HepG2 (cell line): Measurements from ENCODE around the gene KIRREL3. TPM values are rescaled to one million over a fixed set of nuclear protein-coding genes. Genes with fewer than 3 reads are reported as not detected.

ENCODE experiments used
- ATAC-seq: fragments of 200-7000 bp; cut with Tn5 transposase; 3 replicates; pipeline ENCODE4 v1.9.1; 2020; ENCODE audit warnings: mild to moderate bottlenecking, moderate library complexity
- BruUV-seq: library from RNA; stranded (reverse); fragments of 400-500 nt; replicated peaks from 2 replicates; lab custom pipeline; 2021; lab: Mats Ljungman, UMichigan
- CTCF ChIA-PET: fragments of 300-600 bp; formaldehyde crosslinking; extraction: SDS; loops from one replicate; lab custom pipeline; 2021; ENCODE audit warnings: low total read pairs, inconsistent platforms, low intra/inter-chr PET ratio; lab: Yijun Ruan, JAX
- POLR2A ChIA-PET: fragments of 350-600 bp; sonication (Branson Sonifier 250); formaldehyde crosslinking; loops from one replicate; lab custom pipeline; 2020; ENCODE audit warnings: antibody characterized with exemption, inconsistent platforms; lab: Yijun Ruan, JAX
- DNase-seq: peaks from one replicate; pipeline ENCODE4 v3.0.0-alpha.2; 2015; ENCODE audit warnings: low spot score
- FAIRE-seq: peaks from 3 replicates; lab custom pipeline; 2011; peaks lifted over from hg19 to GRCh38; lab: Jason Lieb, UNC
- H2AFZ ChIP-seq: one replicate; pipeline ENCODE4 v1.6.1; 2011; ENCODE audit warnings: low read length, inconsistent platforms
- H3K27ac ChIP-seq: fragments of 300-600 bp; 3 replicates; pipeline ENCODE4 v1.8.0; 2011; ENCODE audit warnings: mixed run types, mild to moderate bottlenecking, mixed read lengths, low read length, inconsistent platforms; ENCODE audit not compliant: insufficient read depth; ENCODE audit errors: extremely low read length
- H3K27me3 ChIP-seq, 2 experiments: fragments of 200-600 bp in 1 of 2; 2 replicates in 1 of 2; 3 replicates in 1 of 2; pipeline versions ENCODE4 v1.6.0 to v1.8.0; 2011; ENCODE audit warnings: low read length in 2 of 2, mild to moderate bottlenecking in 2 of 2, moderate library complexity in 2 of 2, inconsistent platforms in 1 of 2; ENCODE audit not compliant: insufficient read depth in 2 of 2, control insufficient read depth in 1 of 2
- H3K36me3 ChIP-seq, 2 experiments: fragments of 200-600 bp in 1 of 2; replicated peaks in 1 of 2; 2 replicates in 1 of 2; 3 replicates in 1 of 2; pipeline versions ENCODE4 v1.5.1 to v1.8.0; 2011; ENCODE audit warnings: low read length in 2 of 2, inconsistent platforms in 1 of 2; ENCODE audit not compliant: insufficient read depth in 2 of 2, control insufficient read depth in 1 of 2
- H3K4me1 ChIP-seq: 2 replicates; pipeline ENCODE4 v1.5.1; 2012; ENCODE audit warnings: low read length, inconsistent platforms; ENCODE audit not compliant: insufficient read depth
- H3K4me2 ChIP-seq: 2 replicates; pipeline ENCODE4 v1.6.0; 2011; ENCODE audit warnings: low read depth, low read length, inconsistent platforms
- H3K4me3 ChIP-seq, 3 experiments: fragments of 200-600 bp in 1 of 3; sonication (generic), shearing (Covaris generic) in 1 of 3; replicated peaks in 1 of 3; 2 replicates each; pipeline ENCODE4 v1.5.1; 2011 to 2016; ENCODE audit warnings: low read length in 3 of 3, inconsistent platforms in 2 of 3, low read depth in 2 of 3, mild to moderate bottlenecking in 2 of 3, control low read depth in 1 of 3, mixed read lengths in 1 of 3; ENCODE audit not compliant: insufficient read depth in 1 of 3
- H3K79me2 ChIP-seq: one replicate; pipeline ENCODE4 v1.6.1; 2011; ENCODE audit warnings: low read length, inconsistent platforms; ENCODE audit not compliant: insufficient read depth
- H3K9ac ChIP-seq: 2 replicates; pipeline ENCODE4 v1.6.0; 2011; ENCODE audit warnings: mild to moderate bottlenecking, low read depth, low read length, inconsistent platforms; ENCODE audit not compliant: insufficient read depth
- H3K9me3 ChIP-seq: 2 replicates; pipeline ENCODE4 v1.5.1; 2012; ENCODE audit warnings: mild to moderate bottlenecking, low read length
- H4K20me1 ChIP-seq: 2 replicates; pipeline ENCODE4 v1.6.0; 2011; ENCODE audit warnings: inconsistent platforms, mild to moderate bottlenecking, low read length, moderate library complexity; ENCODE audit not compliant: insufficient read depth
- ARID2 ChIP-seq: sonication (generic); formaldehyde crosslinking; IDR thresholded peaks from 2 replicates; pipeline ENCODE4 v1.8.1; 2022; ENCODE audit warnings: mild to moderate bottlenecking, missing genetic modification reagents, borderline replicate concordance
- CSRNP1 ChIP-seq: sonication (generic); formaldehyde crosslinking; IDR thresholded peaks from 2 replicates; pipeline ENCODE4 v1.8.1; 2023; ENCODE audit warnings: mild to moderate bottlenecking, missing genetic modification reagents
- GMEB2 ChIP-seq: IDR thresholded peaks from 2 replicates; pipeline ENCODE4 v1.6.1; 2016; ENCODE audit warnings: missing biosample characterization, missing genetic modification reagents, low read depth
- JUND ChIP-seq: sonication (generic); formaldehyde crosslinking; IDR thresholded peaks from 2 replicates; pipeline ENCODE4 v1.8.0; 2022; ENCODE audit warnings: mild to moderate bottlenecking, missing genetic modification reagents
- MTF2 ChIP-seq: sonication (generic); formaldehyde crosslinking; IDR thresholded peaks from 2 replicates; pipeline ENCODE4 v1.5.0; 2020; ENCODE audit warnings: missing genetic modification reagents, borderline replicate concordance
- SIN3B ChIP-seq: fragments of 150-350 bp; IDR thresholded peaks from 2 replicates; pipeline ENCODE4 v1.6.1; 2014; ENCODE audit warnings: low read length
- SNAPC2 ChIP-seq: sonication (generic); formaldehyde crosslinking; IDR thresholded peaks from 2 replicates; pipeline ENCODE4 v1.8.1; 2022; ENCODE audit warnings: mild to moderate bottlenecking, missing genetic modification reagents
- ZFAT ChIP-seq: sonication (generic); formaldehyde crosslinking; conservative IDR thresholded peaks from 2 replicates; pipeline ENCODE4 v1.8.1; 2023; ENCODE audit warnings: missing genetic modification reagents, inconsistent platforms
- ZHX2 ChIP-seq, 2 experiments: sonication (generic) in 1 of 2; formaldehyde crosslinking in 1 of 2; IDR thresholded peaks; 2 replicates each; pipeline versions ENCODE4 v1.6.1 to v1.9.0; 2014 to 2022; ENCODE audit warnings: antibody characterized with exemption in 1 of 2, borderline replicate concordance in 1 of 2, inconsistent platforms in 1 of 2, low read depth in 1 of 2, missing genetic modification reagents in 1 of 2
- ZNF44 ChIP-seq: sonication (generic); formaldehyde crosslinking; IDR thresholded peaks from 2 replicates; pipeline ENCODE4 v1.5.1; 2020; ENCODE audit warnings: mild to moderate bottlenecking, missing genetic modification reagents
- ZNF574 ChIP-seq: sonication (generic); formaldehyde crosslinking; IDR thresholded peaks from 2 replicates; pipeline ENCODE4 v1.4.0; 2020; ENCODE audit warnings: missing genetic modification reagents
- WGBS: methylation state at CpG from one replicate; pipeline ENCODE4 v1.1.6; 2017; ENCODE audit warnings: low lambda C conversion rate; 5-methylcytosine and 5-hydroxymethylcytosine counted together
- in situ Hi-C: cut with HindIII; loops from 2 replicates; pipeline ENCODE4 v1.10.0; 2017; ENCODE audit warnings: low pct_unique_long_range_greater_than_20kb; ENCODE audit not compliant: extremely low pct_ligation_motif_present
- intact Hi-C: fragments of 100-400 bp; cut with micrococcal nuclease; formaldehyde crosslinking; loops from one replicate; pipeline ENCODE4 v1.10.0; 2022; ENCODE audit not compliant: unreplicated experiment
- polyA plus RNA-seq, 8 experiments: library from polyadenylated mRNA; depleted of rRNA in 3 of 8; stranded (reverse) in 7 of 8; unstranded in 1 of 8; fragments of >200 nt; fragmentation: Illumina TruSeq in 4 of 8; extraction: Trizol in 4 of 8; gene quantifications; 2 replicates each; pipeline versions ENCODE4 v1.2.1 to v1.2.3, GENCODE V29; 2011 to 2016; ENCODE audit warnings: low read depth in 4 of 8, missing spikeins in 1 of 8, mixed read lengths in 1 of 8; ENCODE audit not compliant: insufficient read depth in 1 of 8
- total RNA-seq, 5 experiments: library from RNA; depleted of rRNA; stranded (reverse); fragments of >200 nt; fragmentation: Illumina TruSeq; extraction: Trizol; gene quantifications; 2 replicates each; pipeline ENCODE4 v1.2.3, GENCODE V29; 2016; ENCODE audit warnings: low read depth in 1 of 5

The KIRREL3 gene
- total and polyA plus RNA-seq, 2 of the 13 experiments (the other 11 are each of a cell fraction or from before 2014, with no cell fraction given): not detected

- TF ChIP-seq CSRNP1 (CRISPR knock-in tag) (no peak), GMEB2 (CRISPR knock-in tag) (no peak), SIN3B (no peak), JUND (CRISPR knock-in tag) (no peak), ARID2 (CRISPR knock-in tag) (no peak), ZFAT (no peak)
Observed at GRCh38 chr11:126781942-126782341, 218.6 kb downstream of the KIRREL3 start (continued).

GRCh38 chr11:126776119-126776518 lies 224.5 kb downstream of the KIRREL3 start:
- 45% methylated on average over 2 of the region's 3 CpGs for WGBS
- no peak overlapping the region for H3K4me3 ChIP-seq
- H3K9ac ChIP-seq: no peak overlapping the region
- intact Hi-C loops: no loop called here
- DNase-seq (no peak), FAIRE-seq (no peak), ATAC-seq (no peak)
- no peaks in the 10 kb centered on the region for H3K36me3 ChIP-seq
- no peaks in the 10 kb centered on the region for H4K20me1 ChIP-seq
- BruUV-seq: no TSS peak
- H3K27ac ChIP-seq: no peak overlapping the region
- no peaks in the 10 kb centered on the region for H3K9me3 ChIP-seq
- H2AFZ ChIP-seq: no peak overlapping the region
- peaks cover 1 to 6% of the 10 kb centered on the region in 2 experiments; a peak in 2 of 5 replicates for H3K27me3 ChIP-seq
- CTCF ChIA-PET: no interaction called here
- no peaks in the 10 kb centered on the region for H3K79me2 ChIP-seq
- in situ Hi-C loops: no loop called here
- peaks cover 7% of the 10 kb centered on the region; the same call in 1 of the 2 replicates for H3K4me1 ChIP-seq
- no peak overlapping the region for H3K4me2 ChIP-seq
- POLR2A ChIA-PET: no interaction called here
- TF ChIP-seq SNAPC2 (CRISPR knock-in tag) (no peak), MTF2 (no peak), ZHX2 (IDR thresholded peaks at IDR 0.05; ENCODE audit: low read depth) (no peak), ZHX2 (CRISPR knock-in tag; IDR thresholded peaks at IDR 0.05; ENCODE audit: borderline replicate concordance) (no peak), ZNF44 (CRISPR knock-in tag) (no peak), ZNF574 (CRISPR knock-in tag) (no peak)
